Astrocyte of the cerebellum (primary cell): Measurements from ENCODE around the gene TOM1L1.

Source experiments
- DNase-seq: peaks from one replicate; pipeline ENCODE4 v3.0.0-alpha.2; 2011; ENCODE audit warnings: low read depth
- H3K4me3 ChIP-seq: 2 replicates; pipeline ENCODE4 v1.5.1; 2011; ENCODE audit warnings: mild to moderate bottlenecking, low read depth, low read length, moderate library complexity
- in situ Hi-C: cut with HindIII; loops from 2 replicates; pipeline ENCODE4 v1.10.0; 2017; ENCODE audit warnings: low sequenced_read_pairs
- TF ChIP-seq, protein P1 (sequence below): IDR thresholded peaks from 2 replicates; pipeline ENCODE4 v1.5.1; 2012; ENCODE audit warnings: low read length, low read depth, moderate library complexity, mild to moderate bottlenecking; ENCODE audit errors: missing control alignments

Gene TOM1L1

DNA sequence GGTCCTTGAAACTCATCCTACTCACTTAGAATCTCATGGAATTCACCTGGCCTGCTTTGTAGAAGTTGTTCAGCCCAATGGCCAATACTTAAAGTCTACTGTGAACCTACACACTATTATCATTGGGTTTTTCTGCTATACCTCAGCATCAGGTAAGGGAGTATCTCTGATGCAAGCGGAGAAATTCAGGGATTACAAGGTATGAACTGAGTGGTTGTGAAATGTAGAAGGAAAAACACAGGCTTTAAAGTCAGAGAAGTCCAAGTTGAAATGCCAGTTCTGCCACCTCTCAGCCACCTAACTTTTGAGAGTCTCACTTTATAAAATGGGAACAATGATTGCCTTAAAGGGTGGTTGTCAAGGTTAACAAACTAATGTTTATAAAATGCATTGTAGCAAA is 36.8 kb downstream of the TOM1L1 start:
- no peak for DNase-seq
- H3K4me3 ChIP-seq: no peak overlapping the region
- TF ChIP-seq, protein P1, sequence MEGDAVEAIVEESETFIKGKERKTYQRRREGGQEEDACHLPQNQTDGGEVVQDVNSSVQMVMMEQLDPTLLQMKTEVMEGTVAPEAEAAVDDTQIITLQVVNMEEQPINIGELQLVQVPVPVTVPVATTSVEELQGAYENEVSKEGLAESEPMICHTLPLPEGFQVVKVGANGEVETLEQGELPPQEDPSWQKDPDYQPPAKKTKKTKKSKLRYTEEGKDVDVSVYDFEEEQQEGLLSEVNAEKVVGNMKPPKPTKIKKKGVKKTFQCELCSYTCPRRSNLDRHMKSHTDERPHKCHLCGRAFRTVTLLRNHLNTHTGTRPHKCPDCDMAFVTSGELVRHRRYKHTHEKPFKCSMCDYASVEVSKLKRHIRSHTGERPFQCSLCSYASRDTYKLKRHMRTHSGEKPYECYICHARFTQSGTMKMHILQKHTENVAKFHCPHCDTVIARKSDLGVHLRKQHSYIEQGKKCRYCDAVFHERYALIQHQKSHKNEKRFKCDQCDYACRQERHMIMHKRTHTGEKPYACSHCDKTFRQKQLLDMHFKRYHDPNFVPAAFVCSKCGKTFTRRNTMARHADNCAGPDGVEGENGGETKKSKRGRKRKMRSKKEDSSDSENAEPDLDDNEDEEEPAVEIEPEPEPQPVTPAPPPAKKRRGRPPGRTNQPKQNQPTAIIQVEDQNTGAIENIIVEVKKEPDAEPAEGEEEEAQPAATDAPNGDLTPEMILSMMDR: no peak
- in situ Hi-C loops: no loop called here

DNA sequence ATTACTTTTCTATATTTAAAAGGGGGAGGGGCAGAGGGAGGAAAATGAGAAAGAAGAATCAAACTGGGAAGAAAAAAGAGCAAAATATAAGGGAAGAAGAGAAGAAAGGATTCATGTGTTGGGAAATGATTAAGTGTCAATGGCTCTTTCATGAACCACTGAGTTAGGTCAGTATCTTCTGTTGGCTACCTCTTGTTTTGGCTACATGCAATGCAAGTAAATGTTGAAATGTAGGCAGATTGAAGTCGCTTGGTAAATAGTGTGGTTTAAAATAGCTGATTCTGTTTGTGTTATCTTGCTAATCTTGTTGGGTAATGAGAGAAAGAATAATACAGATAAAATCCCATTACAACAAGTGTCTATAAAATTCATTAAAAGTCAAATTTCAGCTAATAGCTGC is 40.6 kb downstream of the TOM1L1 start:
- H3K4me3 ChIP-seq: no peak overlapping the region
- in situ Hi-C loops: no loop called here
- no peak for DNase-seq
- TF ChIP-seq, protein P1: no peak

DNA sequence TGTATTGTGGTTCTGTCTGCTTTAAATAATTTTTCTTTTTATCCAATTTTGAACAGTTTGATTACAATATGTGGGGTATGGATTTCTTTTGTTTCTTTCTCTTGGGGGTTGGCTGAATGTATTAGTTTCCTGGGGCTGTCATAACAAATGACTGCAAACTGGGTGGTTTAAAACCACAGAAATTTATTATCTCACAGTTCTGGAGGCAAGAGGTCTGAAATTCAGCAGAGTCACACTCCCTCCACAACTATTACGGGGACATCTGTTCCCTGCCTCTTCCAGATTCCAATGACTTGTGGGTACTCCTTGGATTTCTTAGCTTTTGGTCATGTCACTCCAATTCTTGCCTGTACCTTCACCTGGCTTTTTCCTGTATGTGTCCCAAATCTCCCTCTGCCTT is 44.1 kb downstream of the TOM1L1 start:
- no peak overlapping the region for H3K4me3 ChIP-seq
- DNase-seq: no peak
- in situ Hi-C loops: no loop called here
- TF ChIP-seq, protein P1: no peak

DNA sequence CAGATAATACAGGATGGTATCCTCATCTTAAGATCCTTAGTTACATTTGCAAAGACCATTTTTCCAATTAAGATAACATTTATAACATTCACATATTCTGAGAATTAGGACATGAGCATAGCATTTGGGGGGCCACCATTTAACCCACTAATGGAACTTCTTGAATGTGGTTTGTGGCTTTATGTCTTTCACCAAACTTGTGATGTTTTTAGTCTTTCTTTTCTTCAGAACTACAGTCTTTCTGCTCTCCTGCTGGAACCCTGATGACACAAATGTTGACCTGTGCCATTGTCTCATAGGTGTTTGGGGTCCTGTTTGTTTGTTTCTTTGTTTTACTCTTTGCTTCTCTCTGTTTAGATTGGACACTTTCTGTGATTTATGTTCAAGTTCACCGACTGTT is 44.6 kb downstream of the TOM1L1 start:
- DNase-seq: no peak
- in situ Hi-C loops: no loop called here
- TF ChIP-seq, protein P1: no peak

DNA sequence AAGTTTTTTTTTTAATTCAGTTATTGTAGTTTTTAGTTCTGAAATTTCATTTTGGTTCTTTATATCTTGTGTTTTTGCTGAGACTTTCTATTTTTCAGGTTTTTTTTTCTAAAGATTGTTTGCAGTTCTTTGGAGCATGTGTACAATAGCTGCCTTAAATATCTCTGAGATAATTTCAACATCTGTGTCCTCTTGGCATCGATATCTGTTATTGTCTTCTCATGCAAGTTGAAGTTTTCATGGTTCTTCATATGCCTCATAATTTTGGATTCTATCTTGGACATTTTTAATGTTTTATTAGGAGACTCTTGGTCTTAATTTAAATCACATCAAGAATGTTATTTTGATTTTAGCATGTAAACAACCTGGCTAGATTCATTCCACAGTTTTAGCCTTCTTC is 45.0 kb downstream of the TOM1L1 start:
- no peak overlapping the region for H3K4me3 ChIP-seq
- in situ Hi-C loops: no loop called here
- no peak for DNase-seq
- TF ChIP-seq, protein P1: no peak

More for the DNA sequence above, 44.6 kb downstream of the TOM1L1 start:
- no peak overlapping the region for H3K4me3 ChIP-seq

DNA sequence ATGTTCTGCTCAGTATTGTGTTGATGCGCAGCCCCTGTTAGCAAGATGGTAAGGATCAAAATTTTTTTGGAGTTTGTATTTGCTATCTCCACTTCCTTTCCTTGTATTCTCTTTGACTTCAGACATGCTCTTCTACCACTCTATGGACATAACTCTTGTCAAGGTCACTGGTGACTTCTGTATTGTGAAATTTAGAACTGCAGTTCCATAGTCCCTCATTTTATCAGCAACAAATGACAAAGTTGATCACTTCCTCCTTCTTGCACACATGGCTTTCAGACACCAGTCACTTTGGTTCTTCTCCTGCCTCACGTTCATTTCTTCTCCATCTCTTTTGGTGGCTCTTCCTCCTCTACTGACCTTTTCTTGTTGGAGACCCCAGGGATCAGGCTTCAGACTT is 46.7 kb downstream of the TOM1L1 start:
- TF ChIP-seq, protein P1: no peak
- no peak for DNase-seq
- H3K4me3 ChIP-seq: no peak overlapping the region
- in situ Hi-C loops: no loop called here

DNA sequence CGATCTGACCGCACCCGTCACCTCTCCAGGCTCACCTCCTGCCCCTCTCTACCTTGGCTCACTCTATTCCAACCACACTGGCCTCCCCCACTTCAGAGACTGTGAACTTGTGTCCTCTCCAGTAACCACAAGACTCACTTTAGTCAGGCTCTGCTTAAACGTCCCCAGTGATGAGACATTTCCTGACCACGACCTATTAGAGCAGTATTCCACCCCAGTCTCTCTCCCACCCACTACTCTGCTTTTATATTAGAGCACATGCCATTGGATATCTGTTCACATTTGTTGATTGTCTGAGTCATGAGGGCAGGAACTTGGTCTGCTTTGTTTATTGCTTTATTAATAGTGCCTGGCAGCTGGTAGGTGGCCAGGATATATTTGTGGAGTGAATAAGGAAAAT is 47.7 kb downstream of the TOM1L1 start:
- H3K4me3 ChIP-seq: no peak overlapping the region
- in situ Hi-C loops: no loop called here
- TF ChIP-seq, protein P1: no peak
- DNase-seq: peak; percentile 84
